GM19395 (cell line): ENCODE data around the gene LRFN4.

Experiments used
- ATAC-seq: cut with Tn5 transposase; IDR thresholded peaks from one replicate; pipeline ENCODE4 v1.9.1; 2021; ENCODE audit warnings: mild to moderate bottlenecking, moderate library complexity; ENCODE audit not compliant: unreplicated experiment

The LRFN4 gene

GRCh38 chr11:66858186-66858938 is 1.5 kb downstream of the LRFN4 start:
- no peak for ATAC-seq

GRCh38 chr11:66858939-66859685 is 2.2 kb downstream of the LRFN4 start:
- no peak for ATAC-seq

GRCh38 chr11:66859686-66860448 is 3.0 kb downstream of the LRFN4 start:
- ATAC-seq: no peak

GRCh38 chr11:66860449-66860831 is 3.6 kb downstream of the LRFN4 start:
- no peak for ATAC-seq

- no peak for ATAC-seq
These were observed 4.3 kb downstream of the LRFN4 start for GRCh38 chr11:66861038-66861773.

GRCh38 chr11:66861774-66862558 is 5.1 kb downstream of the LRFN4 start:
- no peak for ATAC-seq

GRCh38 chr11:66862559-66863037 is 5.7 kb downstream of the LRFN4 start:
- no peak for ATAC-seq

- ATAC-seq: no peak
These were observed 6.7 kb downstream of the LRFN4 start for GRCh38 chr11:66863428-66864125.

GRCh38 chr11:66864172-66864901 is 7.5 kb downstream of the LRFN4 start:
- ATAC-seq: no peak

- no peak for ATAC-seq
These were observed 8.2 kb downstream of the LRFN4 start for GRCh38 chr11:66864924-66865697.

GRCh38 chr11:66866007-66866406 is 9.1 kb downstream of the LRFN4 start:
- ATAC-seq: no peak

- no peak for ATAC-seq
These were observed 9.7 kb downstream of the LRFN4 start for GRCh38 chr11:66866511-66866986.

GRCh38 chr11:66867425-66868040 is 10.7 kb downstream of the LRFN4 start:
- ATAC-seq: no peak

GRCh38 chr11:66868082-66868725 is 11.3 kb downstream of the LRFN4 start:
- no peak for ATAC-seq

GRCh38 chr11:66868726-66869566 is 12.1 kb downstream of the LRFN4 start:
- ATAC-seq: peak; percentile 89

GRCh38 chr11:66869567-66869870 is 12.7 kb downstream of the LRFN4 start:
- ATAC-seq: no peak
